Neural cell (in vitro differentiated cells): ENCODE results near the gene CCN2. TPM values are rescaled to one million over a fixed set of nuclear protein-coding genes. Genes with fewer than 3 reads are reported as not detected.

Experiments
- H2AFZ ChIP-seq: fragments of 200-600, 300-800 bp; sonication (generic), shearing (Covaris generic); 2 replicates; pipeline ENCODE4 v1.6.0; 2014; ENCODE audit warnings: low read depth, mild to moderate bottlenecking, antibody characterized with exemption, low read length, moderate library complexity
- H3F3A ChIP-seq: fragments of 200-600 bp; shearing (Covaris generic); 2 replicates; pipeline ENCODE4 v1.6.1; 2016; ENCODE audit warnings: mild to moderate bottlenecking, moderate library complexity, mixed read lengths, antibody characterized with exemption, low read length; ENCODE audit not compliant: insufficient read depth, poor library complexity, severe bottlenecking
- H3K27ac ChIP-seq: fragments of 200-600, 300-800 bp; sonication (generic), shearing (Covaris generic); 2 replicates; pipeline ENCODE4 v1.5.1; 2014; ENCODE audit warnings: mild to moderate bottlenecking, low read length, moderate library complexity
- H3K27me3 ChIP-seq: fragments of 300-800, 200-600 bp; sonication (generic), shearing (Covaris generic); 2 replicates; pipeline ENCODE4 v1.6.0; 2014; ENCODE audit warnings: mild to moderate bottlenecking, low read depth, low read length, moderate library complexity; ENCODE audit not compliant: insufficient read depth
- H3K36me3 ChIP-seq: fragments of 300-800, 200-600 bp; sonication (generic), shearing (Covaris generic); 2 replicates; pipeline ENCODE4 v1.5.1; 2014; ENCODE audit warnings: mild to moderate bottlenecking, antibody characterized with exemption, low read length, moderate library complexity; ENCODE audit not compliant: insufficient read depth
- H3K4me2 ChIP-seq: fragments of 300-800, 200-600 bp; sonication (generic), shearing (Covaris generic); 2 replicates; pipeline ENCODE4 v1.6.0; 2014; ENCODE audit warnings: mild to moderate bottlenecking, low read length
- H3K4me3 ChIP-seq: fragments of 300-800, 200-600 bp; sonication (generic), shearing (Covaris generic); 2 replicates; pipeline ENCODE4 v1.5.1; 2014; ENCODE audit warnings: mild to moderate bottlenecking, low read length, moderate library complexity
- H3K79me2 ChIP-seq: fragments of 200-600 bp; shearing (Covaris generic); replicated peaks from 2 replicates; pipeline ENCODE4 v1.6.0; 2014; ENCODE audit warnings: mild to moderate bottlenecking, low read length, moderate library complexity; ENCODE audit not compliant: insufficient read depth
- H3K9ac ChIP-seq: fragments of 300-800, 200-600 bp; sonication (generic), shearing (Covaris generic); 2 replicates; pipeline ENCODE4 v1.6.1; 2016; ENCODE audit warnings: mild to moderate bottlenecking, low read length, mixed read lengths
- H3K9me2 ChIP-seq: fragments of 200-600 bp; shearing (Covaris generic); 2 replicates; pipeline ENCODE4 v1.6.1; 2016; ENCODE audit warnings: mild to moderate bottlenecking, low read length, mixed read lengths; ENCODE audit not compliant: insufficient read depth
- H3K9me3 ChIP-seq: fragments of 200-600, 300-800 bp; sonication (generic), shearing (Covaris generic); 2 replicates; pipeline ENCODE4 v1.6.1; 2016; ENCODE audit warnings: mild to moderate bottlenecking, mixed run types, low read length, moderate library complexity, mixed read lengths
- H4K20me1 ChIP-seq: fragments of 200-600 bp; shearing (Covaris generic); 2 replicates; pipeline ENCODE4 v1.6.1; 2016; ENCODE audit warnings: mild to moderate bottlenecking, mixed run types; ENCODE audit not compliant: insufficient read depth
- EP300 ChIP-seq: fragments of 450-650 bp; conservative IDR thresholded peaks from 2 replicates; pipeline ENCODE4 v1.6.1; 2014; ENCODE audit warnings: antibody characterized with exemption, mild to moderate bottlenecking, moderate library complexity; ENCODE audit not compliant: poor library complexity, severe bottlenecking
- EZH2 ChIP-seq: fragments of 200-600, 300-800 bp; shearing (Covaris generic), sonication (generic); IDR thresholded peaks from 2 replicates; pipeline ENCODE4 v1.6.1; 2014; ENCODE audit warnings: antibody characterized with exemption, low read length, borderline replicate concordance, mild to moderate bottlenecking; ENCODE audit not compliant: insufficient read depth, poor library complexity, severe bottlenecking
- MXI1 ChIP-seq: fragments of 450-650 bp; conservative IDR thresholded peaks from 2 replicates; pipeline ENCODE4 v1.6.1; 2014; ENCODE audit warnings: antibody characterized with exemption, mild to moderate bottlenecking; ENCODE audit not compliant: poor library complexity, severe bottlenecking
- POLR2AphosphoS5 ChIP-seq: IDR thresholded peaks from 2 replicates; pipeline ENCODE4 v1.6.1; 2012
- RAD21 ChIP-seq: fragments of 450-650 bp; conservative IDR thresholded peaks from 2 replicates; pipeline ENCODE4 v1.6.1; 2014; ENCODE audit warnings: antibody characterized with exemption, mild to moderate bottlenecking, moderate library complexity
- SMC3 ChIP-seq: fragments of 450-650 bp; conservative IDR thresholded peaks from 2 replicates; pipeline ENCODE4 v1.6.1; 2014; ENCODE audit warnings: antibody characterized with exemption, mild to moderate bottlenecking, moderate library complexity; ENCODE audit not compliant: poor library complexity
- TAF1 ChIP-seq: IDR thresholded peaks from 2 replicates; pipeline ENCODE4 v1.6.1; 2012; ENCODE audit warnings: low read depth
- polyA plus RNA-seq: library from polyadenylated mRNA; depleted of rRNA; stranded (reverse); fragments of >200 nt; gene quantifications from 2 replicates; pipeline ENCODE4 v1.2.3, GENCODE V29; 2014
- TF ChIP-seq, protein P1 (sequence below): fragments of 450-650 bp; IDR thresholded peaks from 2 replicates; pipeline ENCODE4 v1.5.1; 2014; ENCODE audit warnings: antibody characterized with exemption, mild to moderate bottlenecking, moderate library complexity; ENCODE audit not compliant: poor library complexity, severe bottlenecking
- TF ChIP-seq, protein P2 (sequence below): IDR thresholded peaks from 2 replicates; pipeline ENCODE4 v1.6.1; 2012; ENCODE audit warnings: borderline replicate concordance

CCN2 gene
- polyA plus RNA-seq, 1 donor from 2014 or later = 1.5 TPM

DNA sequence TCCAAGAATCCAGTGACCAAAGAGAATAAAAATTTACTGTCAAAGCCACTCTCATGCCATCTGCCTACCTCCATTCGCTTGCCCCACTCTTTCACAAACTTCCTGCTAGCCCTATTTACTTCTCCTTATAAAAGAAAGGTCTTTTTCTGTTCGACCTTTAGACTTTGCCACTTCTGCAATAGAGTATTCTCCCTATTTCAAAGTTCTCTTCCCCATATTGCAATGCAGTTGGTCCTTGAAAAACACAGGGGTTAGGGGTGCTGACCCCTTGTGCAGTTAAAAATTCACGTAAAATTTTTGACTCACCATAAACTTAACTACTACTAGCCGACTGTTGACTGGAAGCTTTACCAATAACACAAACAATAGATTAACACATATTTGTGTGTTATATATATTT is 15.0 kb downstream of the CCN2 start:
- no peaks in the 10 kb centered on the region for H3K79me2 ChIP-seq
- no peak overlapping the region for H2AFZ ChIP-seq
- H3F3A ChIP-seq = no peaks in the 10 kb centered on the region
- no peak overlapping the region for H3K4me2 ChIP-seq
- no peak overlapping the region for H3K27ac ChIP-seq
- H4K20me1 ChIP-seq = no peaks in the 10 kb centered on the region
- H3K9ac ChIP-seq = no peak overlapping the region
- no peaks in the 10 kb centered on the region for H3K27me3 ChIP-seq
- H3K9me3 ChIP-seq = no peaks in the 10 kb centered on the region
- no peak overlapping the region for H3K4me3 ChIP-seq
- H3K9me2 ChIP-seq = no peaks in the 10 kb centered on the region
- TF ChIP-seq POLR2AphosphoS5 (no peak), RAD21 (no peak), EP300 (no peak), TAF1 (no peak), EZH2 (no peak), SMC3 (no peak), MXI1 (no peak)
- TF ChIP-seq, protein P1, sequence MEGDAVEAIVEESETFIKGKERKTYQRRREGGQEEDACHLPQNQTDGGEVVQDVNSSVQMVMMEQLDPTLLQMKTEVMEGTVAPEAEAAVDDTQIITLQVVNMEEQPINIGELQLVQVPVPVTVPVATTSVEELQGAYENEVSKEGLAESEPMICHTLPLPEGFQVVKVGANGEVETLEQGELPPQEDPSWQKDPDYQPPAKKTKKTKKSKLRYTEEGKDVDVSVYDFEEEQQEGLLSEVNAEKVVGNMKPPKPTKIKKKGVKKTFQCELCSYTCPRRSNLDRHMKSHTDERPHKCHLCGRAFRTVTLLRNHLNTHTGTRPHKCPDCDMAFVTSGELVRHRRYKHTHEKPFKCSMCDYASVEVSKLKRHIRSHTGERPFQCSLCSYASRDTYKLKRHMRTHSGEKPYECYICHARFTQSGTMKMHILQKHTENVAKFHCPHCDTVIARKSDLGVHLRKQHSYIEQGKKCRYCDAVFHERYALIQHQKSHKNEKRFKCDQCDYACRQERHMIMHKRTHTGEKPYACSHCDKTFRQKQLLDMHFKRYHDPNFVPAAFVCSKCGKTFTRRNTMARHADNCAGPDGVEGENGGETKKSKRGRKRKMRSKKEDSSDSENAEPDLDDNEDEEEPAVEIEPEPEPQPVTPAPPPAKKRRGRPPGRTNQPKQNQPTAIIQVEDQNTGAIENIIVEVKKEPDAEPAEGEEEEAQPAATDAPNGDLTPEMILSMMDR = no peak
- TF ChIP-seq, protein P2, sequence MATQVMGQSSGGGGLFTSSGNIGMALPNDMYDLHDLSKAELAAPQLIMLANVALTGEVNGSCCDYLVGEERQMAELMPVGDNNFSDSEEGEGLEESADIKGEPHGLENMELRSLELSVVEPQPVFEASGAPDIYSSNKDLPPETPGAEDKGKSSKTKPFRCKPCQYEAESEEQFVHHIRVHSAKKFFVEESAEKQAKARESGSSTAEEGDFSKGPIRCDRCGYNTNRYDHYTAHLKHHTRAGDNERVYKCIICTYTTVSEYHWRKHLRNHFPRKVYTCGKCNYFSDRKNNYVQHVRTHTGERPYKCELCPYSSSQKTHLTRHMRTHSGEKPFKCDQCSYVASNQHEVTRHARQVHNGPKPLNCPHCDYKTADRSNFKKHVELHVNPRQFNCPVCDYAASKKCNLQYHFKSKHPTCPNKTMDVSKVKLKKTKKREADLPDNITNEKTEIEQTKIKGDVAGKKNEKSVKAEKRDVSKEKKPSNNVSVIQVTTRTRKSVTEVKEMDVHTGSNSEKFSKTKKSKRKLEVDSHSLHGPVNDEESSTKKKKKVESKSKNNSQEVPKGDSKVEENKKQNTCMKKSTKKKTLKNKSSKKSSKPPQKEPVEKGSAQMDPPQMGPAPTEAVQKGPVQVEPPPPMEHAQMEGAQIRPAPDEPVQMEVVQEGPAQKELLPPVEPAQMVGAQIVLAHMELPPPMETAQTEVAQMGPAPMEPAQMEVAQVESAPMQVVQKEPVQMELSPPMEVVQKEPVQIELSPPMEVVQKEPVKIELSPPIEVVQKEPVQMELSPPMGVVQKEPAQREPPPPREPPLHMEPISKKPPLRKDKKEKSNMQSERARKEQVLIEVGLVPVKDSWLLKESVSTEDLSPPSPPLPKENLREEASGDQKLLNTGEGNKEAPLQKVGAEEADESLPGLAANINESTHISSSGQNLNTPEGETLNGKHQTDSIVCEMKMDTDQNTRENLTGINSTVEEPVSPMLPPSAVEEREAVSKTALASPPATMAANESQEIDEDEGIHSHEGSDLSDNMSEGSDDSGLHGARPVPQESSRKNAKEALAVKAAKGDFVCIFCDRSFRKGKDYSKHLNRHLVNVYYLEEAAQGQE = no peak
- no peaks in the 10 kb centered on the region for H3K36me3 ChIP-seq

DNA sequence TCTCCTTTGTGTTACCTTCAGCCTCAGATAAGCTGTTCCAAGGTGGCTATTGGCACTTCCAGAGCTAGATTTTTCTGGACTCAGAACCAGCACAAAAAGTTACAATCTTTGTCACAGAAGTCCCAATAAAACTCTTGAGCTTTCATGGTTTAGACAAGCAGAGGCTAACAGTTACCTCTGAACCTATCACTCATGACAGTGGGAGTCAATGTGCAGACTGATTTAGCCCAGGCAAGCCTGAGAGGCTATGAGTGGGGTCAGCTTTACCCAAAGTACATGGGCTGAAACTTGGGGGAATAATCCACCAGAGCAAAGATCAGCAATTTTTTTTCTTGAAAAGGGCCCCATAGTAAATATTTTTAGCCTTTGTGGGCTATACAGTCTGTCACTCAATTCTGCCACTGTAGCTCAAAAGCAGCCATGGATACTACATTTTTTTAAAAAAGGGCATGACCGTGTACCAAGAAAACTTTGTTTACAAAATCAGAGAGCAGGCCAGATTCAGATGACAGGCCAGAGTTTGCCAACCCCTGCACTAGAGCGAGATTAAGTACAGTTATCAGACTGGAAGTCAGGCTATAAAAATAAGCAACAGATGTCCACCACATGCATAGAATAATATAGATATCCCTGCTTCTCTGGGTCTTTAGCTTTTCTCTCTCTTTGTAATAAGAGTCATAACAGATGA is 20.0 kb downstream of the CCN2 start:
- H3K27me3 ChIP-seq = no peaks in the 10 kb centered on the region
- H3K79me2 ChIP-seq = no peaks in the 10 kb centered on the region
- no peaks in the 10 kb centered on the region for H3K36me3 ChIP-seq
- no peaks in the 10 kb centered on the region for H3K9me3 ChIP-seq
- no peak overlapping the region for H3K27ac ChIP-seq
- TF ChIP-seq EP300 (no peak), SMC3 (no peak), MXI1 (no peak)
- TF ChIP-seq, protein P2 = no peak
- no peaks in the 10 kb centered on the region for H3F3A ChIP-seq
- no peaks in the 10 kb centered on the region for H4K20me1 ChIP-seq
- no peak overlapping the region for H2AFZ ChIP-seq
- H3K4me2 ChIP-seq = no peak overlapping the region
- H3K4me3 ChIP-seq = no peak overlapping the region
- no peak overlapping the region for H3K9ac ChIP-seq
- H3K9me2 ChIP-seq = no peaks in the 10 kb centered on the region
